Liver (tissue), 3 donors: ENCODE results near the gene C14orf132.

Source experiments
- ATF3 ChIP-seq: IDR thresholded peaks from 2 replicates; pipeline ENCODE4 v1.6.1; 2016; ENCODE audit warnings: antibody characterized with exemption
- CTCF ChIP-seq: fragments of 150-350 bp; IDR thresholded peaks from 2 replicates; pipeline ENCODE4 v1.5.1; 2017; ENCODE audit warnings: improper control_type of control experiment, low read depth, low read length; ENCODE audit not compliant: missing input control
- REST ChIP-seq: IDR thresholded peaks from 2 replicates; pipeline ENCODE4 v1.6.1; 2016; ENCODE audit warnings: antibody characterized with exemption, mild to moderate bottlenecking
- RXRA ChIP-seq, 2 donors: IDR thresholded peaks; 2 replicates each; pipeline ENCODE4 v1.6.1; 2017 to 2018; ENCODE audit warnings: antibody characterized with exemption in 2 of 2, mild to moderate bottlenecking in 1 of 2
- TAF1 ChIP-seq: conservative IDR thresholded peaks from 2 replicates; pipeline ENCODE4 v1.6.1; 2016; ENCODE audit warnings: antibody characterized with exemption, mild to moderate bottlenecking
- YY1 ChIP-seq: IDR thresholded peaks from 2 replicates; pipeline ENCODE4 v1.6.1; 2016; ENCODE audit warnings: antibody characterized with exemption, mild to moderate bottlenecking
- donor health status: healthy.
- donor health status: healthy.

GRCh38 chr14:96108061-96108795 is 69.1 kb downstream of the C14orf132 start:
- TF ChIP-seq CTCF, result peak; percentile 5
- no peak for TF ChIP-seq REST
- TF ChIP-seq YY1, result no peak
- TF ChIP-seq ATF3, result no peak
- no peak for TF ChIP-seq RXRA (IDR thresholded peaks at IDR 0.05)
- no peak for TF ChIP-seq TAF1
